ENCODE measurements around the gene ECT2L.

Gene ECT2L

DNA sequence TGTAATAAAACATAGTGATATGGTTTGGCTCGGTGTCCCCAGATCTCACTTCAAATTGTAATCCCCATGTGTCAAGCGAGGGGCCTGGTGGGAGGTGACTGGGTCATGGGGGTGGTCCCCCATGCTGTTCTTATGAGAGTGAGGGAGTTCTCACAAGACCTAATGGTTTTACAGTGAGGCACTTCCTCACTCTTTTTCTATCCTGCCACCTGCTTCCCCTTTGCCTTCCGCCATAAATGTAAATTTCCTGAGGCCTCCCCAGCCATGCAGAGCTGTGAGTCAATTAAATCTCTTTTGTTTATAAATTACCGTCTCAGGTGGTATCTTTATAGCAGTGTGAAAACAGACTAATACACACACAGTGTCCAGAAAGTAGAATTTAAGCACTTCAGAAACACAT lies 113.6 kb downstream of the ECT2L start:
- no peak for ATAC-seq
- TF ChIP-seq BACH2 (CRISPR knock-in tag; IDR thresholded peaks at IDR 0.05; ENCODE audit: borderline replicate concordance) = no peak
- no peak for TF ChIP-seq ZNF8 (CRISPR knock-in tag; IDR thresholded peaks at IDR 0.05)
- TF ChIP-seq ESRRG (CRISPR knock-in tag; IDR thresholded peaks at IDR 0.05) = no peak
- TF ChIP-seq, protein P1, sequence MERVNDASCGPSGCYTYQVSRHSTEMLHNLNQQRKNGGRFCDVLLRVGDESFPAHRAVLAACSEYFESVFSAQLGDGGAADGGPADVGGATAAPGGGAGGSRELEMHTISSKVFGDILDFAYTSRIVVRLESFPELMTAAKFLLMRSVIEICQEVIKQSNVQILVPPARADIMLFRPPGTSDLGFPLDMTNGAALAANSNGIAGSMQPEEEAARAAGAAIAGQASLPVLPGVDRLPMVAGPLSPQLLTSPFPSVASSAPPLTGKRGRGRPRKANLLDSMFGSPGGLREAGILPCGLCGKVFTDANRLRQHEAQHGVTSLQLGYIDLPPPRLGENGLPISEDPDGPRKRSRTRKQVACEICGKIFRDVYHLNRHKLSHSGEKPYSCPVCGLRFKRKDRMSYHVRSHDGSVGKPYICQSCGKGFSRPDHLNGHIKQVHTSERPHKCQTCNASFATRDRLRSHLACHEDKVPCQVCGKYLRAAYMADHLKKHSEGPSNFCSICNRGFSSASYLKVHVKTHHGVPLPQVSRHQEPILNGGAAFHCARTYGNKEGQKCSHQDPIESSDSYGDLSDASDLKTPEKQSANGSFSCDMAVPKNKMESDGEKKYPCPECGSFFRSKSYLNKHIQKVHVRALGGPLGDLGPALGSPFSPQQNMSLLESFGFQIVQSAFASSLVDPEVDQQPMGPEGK (CRISPR knock-in tag; IDR thresholded peaks at IDR 0.05; ENCODE audit: borderline replicate concordance) = no peak
- TF ChIP-seq, protein P2, sequence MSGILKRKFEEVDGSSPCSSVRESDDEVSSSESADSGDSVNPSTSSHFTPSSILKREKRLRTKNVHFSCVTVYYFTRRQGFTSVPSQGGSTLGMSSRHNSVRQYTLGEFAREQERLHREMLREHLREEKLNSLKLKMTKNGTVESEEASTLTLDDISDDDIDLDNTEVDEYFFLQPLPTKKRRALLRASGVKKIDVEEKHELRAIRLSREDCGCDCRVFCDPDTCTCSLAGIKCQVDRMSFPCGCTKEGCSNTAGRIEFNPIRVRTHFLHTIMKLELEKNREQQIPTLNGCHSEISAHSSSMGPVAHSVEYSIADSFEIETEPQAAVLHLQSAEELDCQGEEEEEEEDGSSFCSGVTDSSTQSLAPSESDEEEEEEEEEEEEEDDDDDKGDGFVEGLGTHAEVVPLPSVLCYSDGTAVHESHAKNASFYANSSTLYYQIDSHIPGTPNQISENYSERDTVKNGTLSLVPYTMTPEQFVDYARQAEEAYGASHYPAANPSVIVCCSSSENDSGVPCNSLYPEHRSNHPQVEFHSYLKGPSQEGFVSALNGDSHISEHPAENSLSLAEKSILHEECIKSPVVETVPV (CRISPR knock-in tag; IDR thresholded peaks at IDR 0.05) = no peak
- TF ChIP-seq ZNF565 (CRISPR knock-in tag; conservative IDR thresholded peaks at IDR 0.05; ENCODE audit: low read depth) = no peak

DNA sequence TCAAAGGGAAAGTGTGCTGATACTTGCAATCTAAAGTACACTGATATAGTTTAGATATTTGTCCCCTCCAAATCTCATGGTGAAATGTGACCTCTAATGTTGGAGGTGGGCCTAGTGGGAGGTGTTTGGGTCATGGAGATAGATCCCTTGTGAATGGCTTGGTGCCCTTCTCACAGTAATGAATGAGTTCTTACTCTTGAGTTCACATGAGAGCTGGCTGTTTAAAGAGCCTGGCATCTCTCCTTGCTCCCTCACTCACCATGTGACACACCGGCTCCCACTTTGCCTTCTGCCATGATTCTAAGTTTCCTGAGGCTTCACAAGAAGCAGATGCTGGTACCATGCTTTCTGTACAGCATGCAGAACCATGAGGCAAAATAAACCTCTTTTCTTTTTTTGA lies 114.1 kb downstream of the ECT2L start:
- ATAC-seq = no peak

DNA sequence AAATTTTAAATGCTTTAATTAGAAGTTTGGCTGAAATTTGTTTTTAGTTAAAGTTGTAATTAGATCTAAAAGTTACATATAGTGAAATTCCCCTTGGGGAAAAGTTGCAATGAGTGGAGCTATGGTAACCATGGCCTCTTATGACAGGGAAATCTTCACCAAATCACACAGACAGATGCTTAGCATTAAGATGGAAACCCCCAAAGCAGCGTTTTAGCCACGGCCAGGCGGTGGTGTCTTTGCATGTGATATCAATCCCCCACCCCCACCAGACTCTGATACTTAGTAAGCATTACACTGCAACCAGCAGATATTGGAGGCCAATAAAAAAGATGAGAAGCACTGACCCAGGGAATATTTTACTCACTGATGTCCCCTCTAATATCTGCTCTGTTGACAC lies 116.4 kb downstream of the ECT2L start:
- TF ChIP-seq GLIS3 (CRISPR knock-in tag; IDR thresholded peaks at IDR 0.05) (no peak), ISL1 (CRISPR knock-in tag; IDR thresholded peaks at IDR 0.05) (no peak), ESRRG (CRISPR knock-in tag; IDR thresholded peaks at IDR 0.05) (no peak), RARB (CRISPR knock-in tag; IDR thresholded peaks at IDR 0.05) (no peak), ZNF8 (CRISPR knock-in tag; IDR thresholded peaks at IDR 0.05) (no peak), ZC3H10 (CRISPR knock-in tag; IDR thresholded peaks at IDR 0.05) (no peak), CSDC2 (CRISPR knock-in tag; IDR thresholded peaks at IDR 0.05) (no peak)
- TF ChIP-seq, protein P3, sequence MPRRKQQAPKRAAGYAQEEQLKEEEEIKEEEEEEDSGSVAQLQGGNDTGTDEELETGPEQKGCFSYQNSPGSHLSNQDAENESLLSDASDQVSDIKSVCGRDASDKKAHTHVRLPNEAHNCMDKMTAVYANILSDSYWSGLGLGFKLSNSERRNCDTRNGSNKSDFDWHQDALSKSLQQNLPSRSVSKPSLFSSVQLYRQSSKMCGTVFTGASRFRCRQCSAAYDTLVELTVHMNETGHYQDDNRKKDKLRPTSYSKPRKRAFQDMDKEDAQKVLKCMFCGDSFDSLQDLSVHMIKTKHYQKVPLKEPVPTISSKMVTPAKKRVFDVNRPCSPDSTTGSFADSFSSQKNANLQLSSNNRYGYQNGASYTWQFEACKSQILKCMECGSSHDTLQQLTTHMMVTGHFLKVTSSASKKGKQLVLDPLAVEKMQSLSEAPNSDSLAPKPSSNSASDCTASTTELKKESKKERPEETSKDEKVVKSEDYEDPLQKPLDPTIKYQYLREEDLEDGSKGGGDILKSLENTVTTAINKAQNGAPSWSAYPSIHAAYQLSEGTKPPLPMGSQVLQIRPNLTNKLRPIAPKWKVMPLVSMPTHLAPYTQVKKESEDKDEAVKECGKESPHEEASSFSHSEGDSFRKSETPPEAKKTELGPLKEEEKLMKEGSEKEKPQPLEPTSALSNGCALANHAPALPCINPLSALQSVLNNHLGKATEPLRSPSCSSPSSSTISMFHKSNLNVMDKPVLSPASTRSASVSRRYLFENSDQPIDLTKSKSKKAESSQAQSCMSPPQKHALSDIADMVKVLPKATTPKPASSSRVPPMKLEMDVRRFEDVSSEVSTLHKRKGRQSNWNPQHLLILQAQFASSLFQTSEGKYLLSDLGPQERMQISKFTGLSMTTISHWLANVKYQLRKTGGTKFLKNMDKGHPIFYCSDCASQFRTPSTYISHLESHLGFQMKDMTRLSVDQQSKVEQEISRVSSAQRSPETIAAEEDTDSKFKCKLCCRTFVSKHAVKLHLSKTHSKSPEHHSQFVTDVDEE (CRISPR knock-in tag; IDR thresholded peaks at IDR 0.05) = no peak
- no peak for ATAC-seq

More for the DNA sequence above, 114.1 kb downstream of the ECT2L start:
- TF ChIP-seq SNAI2 (CRISPR knock-in tag; IDR thresholded peaks at IDR 0.05) (no peak), CSDC2 (CRISPR knock-in tag; IDR thresholded peaks at IDR 0.05) (no peak), ARNTL (CRISPR knock-in tag; IDR thresholded peaks at IDR 0.05; ENCODE audit: borderline replicate concordance, low read depth) (no peak), ISL1 (CRISPR knock-in tag; IDR thresholded peaks at IDR 0.05) (no peak), RARB (CRISPR knock-in tag; IDR thresholded peaks at IDR 0.05) (no peak), TCF4 (CRISPR knock-in tag; IDR thresholded peaks at IDR 0.05; ENCODE audit: borderline replicate concordance) (no peak), ESRRG (CRISPR knock-in tag; IDR thresholded peaks at IDR 0.05) (no peak)

DNA sequence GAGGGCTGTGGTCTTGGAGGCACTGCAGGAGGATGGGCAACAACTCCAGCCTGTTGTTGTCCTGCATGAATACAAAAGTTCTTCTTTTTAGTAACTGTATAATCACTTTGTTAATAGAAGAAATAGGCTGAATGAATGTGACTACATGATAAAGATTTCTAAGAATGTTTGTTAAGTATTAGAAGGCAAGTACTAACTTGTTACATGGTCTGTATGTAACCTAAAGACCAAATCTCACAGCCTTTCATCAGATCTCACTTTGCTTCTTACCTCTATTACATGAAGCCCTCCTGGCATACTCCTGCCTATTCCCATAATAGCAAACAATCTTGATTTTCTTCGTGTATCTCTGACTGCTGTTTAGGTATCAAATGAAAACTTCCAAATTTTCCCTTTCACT lies 118.8 kb downstream of the ECT2L start:
- no peak for TF ChIP-seq ESRRG (CRISPR knock-in tag; IDR thresholded peaks at IDR 0.05)
- no peak for TF ChIP-seq SNAI2 (CRISPR knock-in tag; IDR thresholded peaks at IDR 0.05)
- TF ChIP-seq ZNF565 (CRISPR knock-in tag; conservative IDR thresholded peaks at IDR 0.05; ENCODE audit: low read depth) = no peak
- TF ChIP-seq GLIS3 (CRISPR knock-in tag; IDR thresholded peaks at IDR 0.05) = no peak
- no peak for TF ChIP-seq TOX (CRISPR knock-in tag; IDR thresholded peaks at IDR 0.05; ENCODE audit: borderline replicate concordance)
- no peak for ATAC-seq

DNA sequence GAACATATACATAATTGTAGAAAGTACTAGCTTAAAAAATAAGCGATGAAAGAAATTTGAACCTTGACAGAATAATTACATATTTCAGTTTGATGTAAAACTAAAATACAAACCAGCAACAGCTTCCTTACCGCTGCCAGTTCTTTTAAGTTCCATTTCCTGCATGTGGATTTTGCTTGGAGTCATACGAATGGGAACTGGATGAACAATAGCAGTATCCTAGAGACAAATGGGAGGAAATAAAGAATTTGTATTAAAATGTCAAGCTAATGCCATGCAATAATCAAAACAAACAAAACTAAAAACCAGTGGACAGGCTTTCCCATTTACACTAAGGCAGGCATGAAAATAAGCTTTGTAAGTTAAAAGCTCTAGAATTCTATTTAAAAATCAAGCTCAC lies 125.0 kb downstream of the ECT2L start:
- ATAC-seq = no peak
- no peak for TF ChIP-seq CSDC2 (CRISPR knock-in tag; IDR thresholded peaks at IDR 0.05)
- TF ChIP-seq OSR1 (CRISPR knock-in tag; IDR thresholded peaks at IDR 0.05) = no peak
- TF ChIP-seq, protein P2 (CRISPR knock-in tag; IDR thresholded peaks at IDR 0.05) = no peak
- TF ChIP-seq TOX (CRISPR knock-in tag; IDR thresholded peaks at IDR 0.05; ENCODE audit: borderline replicate concordance) = no peak
- TF ChIP-seq, protein P3 (CRISPR knock-in tag; IDR thresholded peaks at IDR 0.05) = no peak
- TF ChIP-seq ZNF8 (CRISPR knock-in tag; IDR thresholded peaks at IDR 0.05) = no peak
- TF ChIP-seq ZNF565 (CRISPR knock-in tag; conservative IDR thresholded peaks at IDR 0.05; ENCODE audit: low read depth) = no peak
- no peak for TF ChIP-seq ZC3H10 (CRISPR knock-in tag; IDR thresholded peaks at IDR 0.05)
- TF ChIP-seq, protein P4, sequence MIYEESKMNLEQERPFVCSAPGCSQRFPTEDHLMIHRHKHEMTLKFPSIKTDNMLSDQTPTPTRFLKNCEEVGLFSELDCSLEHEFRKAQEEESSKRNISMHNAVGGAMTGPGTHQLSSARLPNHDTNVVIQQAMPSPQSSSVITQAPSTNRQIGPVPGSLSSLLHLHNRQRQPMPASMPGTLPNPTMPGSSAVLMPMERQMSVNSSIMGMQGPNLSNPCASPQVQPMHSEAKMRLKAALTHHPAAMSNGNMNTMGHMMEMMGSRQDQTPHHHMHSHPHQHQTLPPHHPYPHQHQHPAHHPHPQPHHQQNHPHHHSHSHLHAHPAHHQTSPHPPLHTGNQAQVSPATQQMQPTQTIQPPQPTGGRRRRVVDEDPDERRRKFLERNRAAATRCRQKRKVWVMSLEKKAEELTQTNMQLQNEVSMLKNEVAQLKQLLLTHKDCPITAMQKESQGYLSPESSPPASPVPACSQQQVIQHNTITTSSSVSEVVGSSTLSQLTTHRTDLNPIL (CRISPR knock-in tag; IDR thresholded peaks at IDR 0.05; ENCODE audit: low read depth) = no peak
- TF ChIP-seq SNAI2 (CRISPR knock-in tag; IDR thresholded peaks at IDR 0.05) = no peak
- no peak for TF ChIP-seq BACH2 (CRISPR knock-in tag; IDR thresholded peaks at IDR 0.05; ENCODE audit: borderline replicate concordance)
- TF ChIP-seq PPARA (CRISPR knock-in tag; IDR thresholded peaks at IDR 0.05; ENCODE audit: borderline replicate concordance) = no peak
- no peak for TF ChIP-seq GLIS3 (CRISPR knock-in tag; IDR thresholded peaks at IDR 0.05)

Measured in SK-N-SH treated with all-trans-retinoic acid at 6 μM for 48 hours (cell line).